ENCODE measurements around the gene LIPN.

DNA sequence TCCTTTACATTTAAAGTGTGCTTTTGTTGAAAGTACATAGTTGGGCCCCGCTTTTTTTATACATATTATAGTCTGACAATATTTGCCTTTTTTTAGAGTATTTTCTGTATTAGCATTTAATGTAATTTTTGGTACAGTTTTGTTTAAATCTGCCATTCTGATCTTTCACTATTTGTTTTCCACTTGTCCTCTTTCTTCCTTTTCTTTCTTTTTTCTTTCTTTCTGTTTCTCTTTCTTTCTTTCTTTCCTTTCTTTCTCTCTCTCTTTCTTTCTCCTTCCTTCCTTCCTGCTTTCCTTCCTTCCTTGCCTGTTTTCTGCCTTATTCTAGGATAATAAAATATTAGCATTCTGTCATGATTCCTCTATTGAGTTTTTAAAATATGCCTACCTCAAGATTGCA, 44.3 kb upstream of the LIPN start:
- TF ChIP-seq, protein P1, sequence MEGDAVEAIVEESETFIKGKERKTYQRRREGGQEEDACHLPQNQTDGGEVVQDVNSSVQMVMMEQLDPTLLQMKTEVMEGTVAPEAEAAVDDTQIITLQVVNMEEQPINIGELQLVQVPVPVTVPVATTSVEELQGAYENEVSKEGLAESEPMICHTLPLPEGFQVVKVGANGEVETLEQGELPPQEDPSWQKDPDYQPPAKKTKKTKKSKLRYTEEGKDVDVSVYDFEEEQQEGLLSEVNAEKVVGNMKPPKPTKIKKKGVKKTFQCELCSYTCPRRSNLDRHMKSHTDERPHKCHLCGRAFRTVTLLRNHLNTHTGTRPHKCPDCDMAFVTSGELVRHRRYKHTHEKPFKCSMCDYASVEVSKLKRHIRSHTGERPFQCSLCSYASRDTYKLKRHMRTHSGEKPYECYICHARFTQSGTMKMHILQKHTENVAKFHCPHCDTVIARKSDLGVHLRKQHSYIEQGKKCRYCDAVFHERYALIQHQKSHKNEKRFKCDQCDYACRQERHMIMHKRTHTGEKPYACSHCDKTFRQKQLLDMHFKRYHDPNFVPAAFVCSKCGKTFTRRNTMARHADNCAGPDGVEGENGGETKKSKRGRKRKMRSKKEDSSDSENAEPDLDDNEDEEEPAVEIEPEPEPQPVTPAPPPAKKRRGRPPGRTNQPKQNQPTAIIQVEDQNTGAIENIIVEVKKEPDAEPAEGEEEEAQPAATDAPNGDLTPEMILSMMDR (conservative IDR thresholded peaks at IDR 0.05 in 1 of 2, IDR thresholded peaks at IDR 0.05 in 1 of 2; ENCODE audit: low read depth in 1 of 2, low read length in 2 of 2) = no peak
- TF ChIP-seq EZH2 (IDR thresholded peaks at IDR 0.05; ENCODE audit: low read length, missing control alignments) = no peak
